Ishikawa (cell line): ENCODE results near the gene OR5T3.

Source experiments
- EP300 ChIP-seq: IDR thresholded peaks from 2 replicates; pipeline ENCODE4 v1.6.1; 2012; ENCODE audit warnings: borderline replicate concordance
- TAF1 ChIP-seq: IDR thresholded peaks from 2 replicates; pipeline ENCODE4 v1.6.1; 2012; ENCODE audit warnings: low read depth, mild to moderate bottlenecking
- USF1 ChIP-seq: IDR thresholded peaks from 2 replicates; pipeline ENCODE4 v1.6.1; 2012
- YY1 ChIP-seq: IDR thresholded peaks from 2 replicates; pipeline ENCODE4 v1.6.1; 2012; ENCODE audit warnings: low read depth

DNA sequence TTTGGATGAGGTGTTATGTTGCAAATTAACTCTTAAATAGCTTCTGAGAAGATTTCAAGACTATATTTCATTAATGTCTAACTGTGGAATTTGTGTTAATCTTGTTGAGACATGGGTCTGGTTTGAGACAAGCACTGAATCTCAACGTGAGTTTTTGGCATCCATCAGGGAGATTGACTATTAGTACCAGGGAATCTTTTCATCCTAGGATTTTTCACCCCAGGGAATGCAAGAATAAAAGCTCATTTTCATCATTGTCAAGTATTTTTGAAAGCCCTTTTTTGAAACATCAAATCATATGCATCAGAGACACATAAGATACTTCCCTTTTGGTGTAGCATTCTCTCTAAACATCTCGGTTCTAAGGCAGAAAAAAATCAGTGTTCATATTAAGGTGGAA is 37.5 kb upstream of the OR5T3 start:
- TF ChIP-seq TAF1 (no peak), EP300 (no peak), YY1 (no peak), USF1 (no peak)
